GM18520 (cell line): Measurements from ENCODE around the gene SERPINB12.
A peak's percentile ranks its signal among the peaks of the same experiment; 100 is the strongest.

Experiments used
- ATAC-seq: cut with Tn5 transposase; IDR thresholded peaks from one replicate; pipeline ENCODE4 v1.9.1; 2021; ENCODE audit not compliant: unreplicated experiment

Gene SERPINB12, protein sequence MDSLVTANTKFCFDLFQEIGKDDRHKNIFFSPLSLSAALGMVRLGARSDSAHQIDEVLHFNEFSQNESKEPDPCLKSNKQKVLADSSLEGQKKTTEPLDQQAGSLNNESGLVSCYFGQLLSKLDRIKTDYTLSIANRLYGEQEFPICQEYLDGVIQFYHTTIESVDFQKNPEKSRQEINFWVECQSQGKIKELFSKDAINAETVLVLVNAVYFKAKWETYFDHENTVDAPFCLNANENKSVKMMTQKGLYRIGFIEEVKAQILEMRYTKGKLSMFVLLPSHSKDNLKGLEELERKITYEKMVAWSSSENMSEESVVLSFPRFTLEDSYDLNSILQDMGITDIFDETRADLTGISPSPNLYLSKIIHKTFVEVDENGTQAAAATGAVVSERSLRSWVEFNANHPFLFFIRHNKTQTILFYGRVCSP

DNA sequence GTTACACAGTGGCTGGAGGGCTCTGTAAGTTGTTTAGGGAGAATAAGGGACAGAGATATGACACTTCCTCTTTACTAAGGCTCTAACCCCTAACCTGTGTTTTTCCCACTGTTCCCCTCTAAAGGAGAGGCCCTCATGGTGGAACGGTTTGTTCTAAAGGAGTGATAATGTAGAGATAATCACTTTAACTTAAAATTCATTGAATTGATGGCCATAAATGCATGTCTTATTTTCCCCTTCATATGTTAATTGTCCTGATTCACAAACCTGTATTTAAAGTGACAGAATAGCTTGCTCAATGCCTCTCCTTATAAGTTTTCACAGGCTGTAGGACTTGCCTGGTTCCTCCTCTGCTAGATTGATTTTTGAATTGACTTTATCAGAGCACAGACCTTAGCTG is at the start of gene SERPINB12:
TSS of gene SERPINB12 (plus strand) at position 301 of the 400 bp plus-strand sequence. CDS start 13,791 bp downstream, outside the sequence.
- ATAC-seq = no peak

DNA sequence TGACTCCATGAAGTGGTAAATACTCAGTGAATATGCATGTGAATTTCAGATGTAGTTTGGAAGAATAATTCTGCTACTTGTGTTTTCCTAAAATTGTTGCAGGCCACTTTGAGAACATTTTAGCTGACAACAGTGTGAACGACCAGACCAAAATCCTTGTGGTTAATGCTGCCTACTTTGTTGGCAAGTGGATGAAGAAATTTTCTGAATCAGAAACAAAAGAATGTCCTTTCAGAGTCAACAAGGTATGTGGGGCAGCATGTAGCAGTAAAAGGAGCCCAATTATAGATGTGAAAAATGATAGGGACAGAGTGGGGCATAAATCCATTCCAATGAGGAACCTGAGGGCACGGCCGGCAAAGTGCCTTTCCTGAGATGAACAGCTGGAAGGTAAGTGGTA is 49.3 kb upstream of the SERPINB12 start:
- no peak for ATAC-seq

DNA sequence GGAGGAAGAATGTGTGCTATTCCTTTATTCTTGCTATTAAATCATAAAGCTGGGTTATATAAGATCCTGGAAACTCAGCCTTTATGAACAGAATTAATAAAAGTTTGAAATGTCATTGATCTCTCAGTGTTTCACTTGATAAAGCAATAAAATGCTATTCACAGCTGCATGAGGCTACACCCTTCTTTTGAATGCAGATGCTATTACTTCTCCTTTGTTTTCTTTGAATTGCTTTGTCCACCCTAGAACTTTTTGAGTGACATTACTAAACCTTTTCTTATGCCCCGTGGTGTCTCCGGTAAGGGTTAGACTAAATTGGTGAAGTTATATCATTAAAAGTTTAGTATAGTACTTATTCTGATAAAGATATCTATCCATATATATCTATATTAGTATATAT is 46.5 kb upstream of the SERPINB12 start:
- no peak for ATAC-seq

DNA sequence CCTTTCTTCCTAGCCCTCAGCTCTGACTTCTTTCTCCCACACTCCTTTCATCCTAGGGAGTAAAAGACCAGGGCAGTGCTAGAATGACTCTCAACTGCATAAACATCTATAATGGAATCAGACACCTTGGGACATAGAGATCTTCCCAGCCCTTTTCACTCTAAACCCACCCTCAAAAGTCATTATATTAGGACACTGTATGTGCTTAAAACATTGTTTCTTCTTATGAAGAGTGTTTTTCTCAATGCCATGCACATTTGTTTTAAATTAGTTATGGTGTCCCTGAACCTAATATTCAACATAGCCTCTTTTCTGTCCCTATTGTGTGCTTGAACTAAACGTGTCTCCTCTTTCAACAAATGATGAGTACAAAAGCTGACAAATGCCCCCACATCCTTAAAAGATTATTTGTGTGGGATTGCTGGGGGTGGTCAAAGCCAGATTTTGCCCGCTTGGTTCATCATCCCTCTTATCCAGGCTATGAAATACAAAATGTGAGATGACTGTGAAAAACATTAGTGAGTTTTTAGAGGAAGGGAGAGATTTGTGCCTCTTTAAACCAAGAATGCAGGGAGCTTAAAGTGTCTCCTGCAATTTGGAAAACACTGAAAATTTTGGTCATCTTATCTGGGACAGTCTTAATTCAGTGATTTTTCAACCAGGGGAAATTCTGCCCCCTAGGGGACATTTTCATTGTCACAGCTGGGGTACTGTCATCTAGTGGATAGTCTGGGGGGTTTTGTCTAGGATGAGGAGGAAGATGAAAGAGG is 36.4 kb upstream of the SERPINB12 start:
- no peak for ATAC-seq

DNA sequence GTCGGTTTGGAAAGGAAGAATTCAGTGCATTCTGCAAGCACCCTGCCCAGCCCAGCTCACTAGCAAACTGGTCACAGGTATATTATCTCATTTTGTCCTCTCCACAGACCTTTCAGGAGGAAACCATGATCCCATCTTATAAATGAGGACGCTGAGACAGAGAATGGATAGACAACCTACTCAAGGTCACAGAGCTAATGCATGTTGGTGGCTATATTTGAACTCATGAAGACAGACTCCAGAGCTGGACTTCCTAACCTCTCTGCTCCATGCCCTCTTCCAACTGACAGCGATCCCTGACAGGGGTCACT is 35.9 kb upstream of the SERPINB12 start:
- no peak for ATAC-seq

DNA sequence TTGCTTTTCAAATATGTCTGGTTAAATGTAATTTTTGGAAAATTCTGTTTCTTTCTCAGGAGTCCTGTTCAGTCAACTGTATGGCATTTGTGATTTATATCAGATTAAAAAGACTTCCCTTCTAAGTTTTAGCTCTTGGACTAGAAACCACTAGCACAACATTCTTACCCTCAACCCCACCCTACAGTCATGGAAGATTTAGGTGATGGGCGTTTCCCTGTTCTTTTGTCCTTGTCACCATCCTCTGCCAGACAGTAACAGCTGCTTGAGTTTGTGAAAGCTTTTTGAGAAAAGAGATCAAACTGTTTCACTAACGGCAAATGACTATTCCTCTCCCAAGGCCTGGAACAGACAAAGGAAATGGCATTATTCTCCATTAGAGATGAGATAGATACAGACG is 33.6 kb upstream of the SERPINB12 start:
- ATAC-seq = no peak

DNA sequence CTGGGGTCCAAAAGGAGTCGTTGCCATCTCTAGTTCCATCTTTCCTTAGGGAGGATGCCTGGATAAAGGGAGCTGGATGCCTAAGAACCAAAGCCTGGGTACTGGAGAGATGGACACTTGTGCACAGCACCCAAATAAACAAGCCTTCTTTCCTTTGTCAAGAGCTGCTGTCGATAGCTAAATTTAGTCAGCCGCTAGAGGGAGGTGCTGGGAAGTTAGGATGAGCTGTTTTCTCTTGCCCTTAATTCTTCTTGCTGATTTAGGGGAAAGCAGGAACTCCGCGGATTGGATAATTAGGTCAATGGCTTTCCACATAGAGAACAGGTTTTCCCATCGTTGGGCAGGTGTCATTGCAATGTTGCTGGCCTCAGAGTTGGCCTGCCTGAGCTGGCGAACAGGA is 30.9 kb upstream of the SERPINB12 start:
- no peak for ATAC-seq

DNA sequence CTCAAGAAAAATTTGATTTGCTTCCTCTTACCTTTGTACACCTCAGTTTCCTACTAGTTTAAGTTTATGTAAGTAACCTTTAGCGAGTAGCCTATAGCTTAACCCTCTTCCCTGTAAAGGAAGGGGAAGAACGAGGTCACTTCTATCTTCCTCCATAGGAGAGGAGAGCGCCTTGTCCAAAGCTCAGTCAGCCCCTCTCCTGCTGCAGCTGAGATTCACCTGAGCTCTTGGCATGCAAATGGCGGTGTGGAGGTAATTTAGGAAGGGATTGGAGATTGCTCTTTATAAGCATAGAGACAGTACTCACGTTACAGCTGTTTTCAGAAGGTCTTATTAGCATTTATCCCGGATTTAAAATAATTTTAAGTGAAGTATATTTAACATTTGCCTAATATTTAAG is 27.8 kb upstream of the SERPINB12 start:
- ATAC-seq = no peak

DNA sequence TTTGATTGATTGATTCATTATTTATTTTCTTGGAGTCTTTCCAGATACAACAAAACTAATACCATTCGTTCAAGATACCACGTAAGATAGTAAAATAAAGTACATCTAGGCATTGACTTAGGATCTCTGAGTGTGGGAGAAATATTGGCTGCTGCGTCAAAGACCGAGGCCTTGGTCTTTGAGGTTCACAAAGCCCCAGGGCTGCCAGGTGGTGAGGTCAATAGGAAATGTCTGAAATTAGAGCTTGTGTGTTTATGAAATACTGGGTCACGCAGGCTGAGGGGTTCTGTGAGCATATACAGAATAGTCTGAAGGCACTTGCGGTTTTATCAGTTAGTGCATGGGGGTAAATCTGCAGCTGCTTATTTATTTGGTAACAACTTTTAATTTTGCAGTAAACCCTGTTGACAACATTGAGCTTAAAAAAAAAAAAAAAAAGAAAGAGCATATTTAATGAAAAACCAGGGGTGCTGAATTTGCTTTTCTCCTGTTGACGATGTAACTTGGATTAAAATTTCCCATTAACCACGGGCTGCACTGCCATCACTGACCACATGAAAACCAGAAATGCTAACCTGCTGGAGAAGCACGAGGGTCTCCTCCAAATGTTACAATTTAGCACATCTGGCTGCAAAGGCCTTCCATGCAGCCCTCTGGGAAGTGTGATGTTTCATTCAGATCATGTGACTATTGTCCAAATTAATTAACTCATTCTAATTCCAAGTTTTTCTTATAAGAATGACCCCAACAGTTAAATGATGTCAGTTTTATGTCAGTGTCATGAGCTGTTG is 27.1 kb upstream of the SERPINB12 start:
- ATAC-seq = no peak

DNA sequence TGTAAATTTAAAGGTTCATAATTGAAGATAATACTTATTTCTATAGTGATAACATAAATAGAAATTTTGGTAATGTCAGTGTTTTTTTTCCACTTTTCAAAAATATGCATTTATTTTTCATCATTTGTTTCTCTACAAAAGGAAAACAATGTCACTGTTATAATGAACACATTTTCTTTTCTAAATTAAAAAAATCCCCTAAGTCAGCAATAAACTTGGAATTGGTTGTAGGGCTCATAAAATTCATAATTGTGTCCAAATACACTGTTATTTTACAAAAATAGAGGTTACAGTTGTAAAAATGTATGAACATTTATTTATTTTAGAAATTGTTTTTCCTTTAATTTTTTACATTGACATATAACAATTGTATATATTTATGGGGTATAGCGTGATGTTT is 26.4 kb upstream of the SERPINB12 start:
- ATAC-seq = no peak

DNA sequence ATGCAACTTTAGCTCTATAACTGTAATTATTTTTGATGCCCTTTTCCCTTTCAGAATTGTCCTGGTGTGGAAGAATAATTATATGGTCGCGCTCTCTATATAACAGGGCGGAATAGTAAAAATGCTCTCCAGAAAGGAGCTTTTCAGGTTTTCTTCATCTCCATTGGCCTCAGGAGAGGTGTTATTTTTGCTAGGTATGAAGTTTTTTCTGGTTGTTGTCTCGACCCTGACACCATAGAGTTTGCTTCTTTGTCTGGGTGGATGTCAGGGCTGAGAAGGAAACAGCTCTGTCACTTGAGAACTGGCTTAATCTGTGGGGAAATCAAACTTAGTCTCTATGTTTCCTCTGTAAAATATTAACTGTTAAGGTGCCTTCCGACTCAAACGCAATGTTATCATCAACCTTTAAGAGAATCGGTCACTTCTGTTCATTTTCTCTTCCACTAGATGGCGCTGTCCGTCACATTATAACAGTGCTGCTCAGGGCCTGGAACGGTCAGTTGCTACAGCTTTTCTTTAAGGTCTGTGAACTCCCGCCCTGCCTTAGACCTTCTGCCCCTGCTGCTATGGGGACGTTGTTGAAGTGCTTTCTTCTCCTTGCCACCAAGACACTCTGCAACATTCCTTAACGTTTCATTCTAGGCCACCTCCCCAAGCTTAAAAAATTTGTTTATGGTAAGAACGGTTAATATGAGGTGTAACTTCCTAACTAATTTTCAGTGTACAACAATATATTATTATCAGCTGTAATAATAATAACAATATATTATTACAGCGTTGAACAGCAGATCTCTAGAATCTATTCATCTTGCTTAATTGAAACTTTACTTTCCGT is 23.8 kb upstream of the SERPINB12 start:
- ATAC-seq = peak; percentile 75

DNA sequence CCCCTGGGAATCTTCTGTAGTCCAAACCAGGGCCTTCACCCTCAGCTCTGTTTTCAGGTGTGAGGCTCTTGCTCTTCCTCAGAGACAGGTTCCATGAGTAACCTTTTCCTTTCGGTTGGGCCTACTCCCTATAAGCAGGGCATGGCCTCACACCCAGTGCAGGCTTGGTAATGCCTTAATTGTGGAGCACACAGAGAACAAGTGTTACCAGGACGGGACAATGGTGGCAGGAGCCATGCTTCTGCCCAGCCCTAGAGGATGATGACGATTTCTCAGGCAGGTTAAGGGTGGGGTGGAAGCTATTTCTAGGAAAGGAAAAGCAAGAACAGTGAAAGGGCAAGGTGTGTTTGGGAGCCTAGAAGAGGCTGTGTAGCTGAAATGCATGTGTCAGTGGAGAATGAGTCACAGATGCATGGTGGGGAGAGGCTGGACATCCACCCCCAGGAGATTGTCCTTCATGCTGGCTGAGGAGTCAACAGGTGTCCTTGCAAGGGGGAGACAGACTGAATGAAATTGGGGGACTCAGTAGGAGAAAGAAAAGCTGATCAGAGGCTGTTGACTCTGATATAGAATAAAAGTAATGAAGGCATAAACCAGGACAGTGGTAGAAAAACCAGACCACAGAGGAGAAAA is 22.0 kb upstream of the SERPINB12 start:
- ATAC-seq = no peak

DNA sequence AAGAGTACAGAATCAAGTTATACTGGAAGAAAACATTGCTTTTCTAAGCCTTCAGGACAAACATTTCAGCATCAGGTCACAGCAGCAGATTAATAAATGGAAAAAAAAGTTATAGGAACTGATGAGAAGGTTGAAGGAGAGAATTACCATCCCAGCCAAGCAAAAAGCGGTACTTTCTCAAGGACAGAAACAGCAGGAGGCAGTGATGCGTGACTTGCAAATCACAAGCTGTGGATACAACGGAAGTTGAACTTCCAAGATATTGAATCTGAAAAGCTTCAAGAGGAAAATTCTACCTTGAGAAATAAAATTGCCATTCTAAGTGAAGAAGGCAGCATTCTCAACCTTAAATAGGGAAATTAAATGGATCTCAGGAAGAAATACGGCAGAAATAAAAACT is 18.5 kb upstream of the SERPINB12 start:
- ATAC-seq = no peak

DNA sequence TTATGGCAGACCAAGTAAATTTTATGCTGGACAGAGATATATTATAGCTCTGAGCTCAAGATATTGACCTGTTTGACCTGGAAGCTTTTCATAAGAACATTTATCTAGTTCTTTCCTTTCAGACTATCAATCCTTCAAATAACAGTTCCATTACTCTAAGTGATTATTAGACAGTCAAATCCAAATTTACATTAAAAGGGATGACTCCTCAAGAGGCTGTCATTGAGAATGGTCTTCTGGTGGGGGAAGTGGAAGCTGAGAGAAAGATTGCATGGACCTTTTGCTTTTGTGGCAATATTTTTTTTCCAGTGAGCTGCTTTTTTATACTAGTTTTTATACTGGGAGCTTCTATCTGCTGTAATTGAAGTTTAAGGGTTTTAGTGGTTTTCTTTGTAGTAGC is 14.9 kb upstream of the SERPINB12 start:
- ATAC-seq = no peak

DNA sequence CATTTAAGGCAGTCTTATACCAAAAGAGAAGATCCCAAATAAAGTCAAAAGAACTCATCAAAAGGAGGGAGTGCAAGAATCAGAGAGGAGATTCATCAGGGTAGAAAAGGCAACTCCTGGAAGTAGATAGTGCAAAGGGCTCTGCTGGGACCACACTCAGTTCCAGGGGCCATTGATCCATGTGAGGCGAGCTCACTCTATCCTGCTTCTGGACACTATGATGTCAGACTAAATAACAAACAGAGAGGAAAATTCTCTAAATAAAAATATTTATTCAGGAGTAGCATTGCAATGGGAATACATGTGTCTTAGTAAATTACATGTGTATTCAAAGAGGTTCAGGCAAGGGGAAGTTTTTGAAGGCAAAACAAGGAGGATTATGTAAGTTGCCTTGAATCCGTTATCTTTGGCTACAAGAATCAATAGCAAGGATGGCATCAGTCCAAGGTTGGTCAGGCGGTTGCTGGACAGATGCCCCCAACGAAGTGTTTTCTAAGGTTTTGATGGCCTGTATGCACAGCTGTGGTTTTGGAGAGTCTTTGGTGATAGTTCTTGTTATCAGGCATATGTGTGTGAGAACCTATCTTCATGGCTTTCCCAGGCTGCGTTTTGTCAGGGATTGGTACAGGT is 13.2 kb upstream of the SERPINB12 start:
- no peak for ATAC-seq

DNA sequence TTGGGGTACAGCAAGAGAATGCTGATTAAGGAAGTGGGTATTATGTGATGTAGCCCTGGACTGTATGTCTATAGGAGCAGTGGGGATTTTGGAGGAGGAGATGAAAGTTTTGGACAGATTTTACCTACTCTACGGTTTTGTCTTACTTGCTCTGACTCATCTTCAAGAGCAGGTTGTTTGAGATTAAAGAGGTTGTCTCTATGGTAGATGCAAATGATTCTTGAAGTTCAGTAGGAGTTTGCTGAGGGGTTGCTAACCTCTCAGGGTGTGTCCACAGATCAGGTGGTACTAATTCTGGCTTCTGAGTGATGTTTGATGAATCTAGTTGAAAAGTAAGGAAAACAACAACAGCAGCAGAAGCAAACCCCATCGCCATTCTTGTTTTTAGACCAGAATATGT is 9.7 kb upstream of the SERPINB12 start:
- ATAC-seq = no peak

DNA sequence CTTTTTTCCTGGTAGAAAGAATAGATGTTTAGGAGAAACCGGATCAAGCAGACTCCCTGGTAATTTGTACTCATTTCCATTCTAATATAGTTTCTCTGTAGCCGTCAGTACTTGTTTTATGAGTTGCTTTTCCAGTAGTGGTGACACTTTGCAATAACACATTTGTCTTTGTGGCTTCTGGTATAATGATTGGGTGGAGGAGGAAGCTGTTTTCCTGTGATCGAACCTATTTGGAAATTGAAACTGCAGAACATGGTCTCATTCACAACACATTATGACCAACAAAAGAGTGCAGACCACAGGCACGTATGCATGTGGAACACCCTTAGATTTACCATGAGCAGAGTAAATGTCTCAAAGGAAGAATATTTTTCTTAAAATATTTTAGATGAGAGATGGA is 7.6 kb upstream of the SERPINB12 start:
- peak; percentile 39 for ATAC-seq

DNA sequence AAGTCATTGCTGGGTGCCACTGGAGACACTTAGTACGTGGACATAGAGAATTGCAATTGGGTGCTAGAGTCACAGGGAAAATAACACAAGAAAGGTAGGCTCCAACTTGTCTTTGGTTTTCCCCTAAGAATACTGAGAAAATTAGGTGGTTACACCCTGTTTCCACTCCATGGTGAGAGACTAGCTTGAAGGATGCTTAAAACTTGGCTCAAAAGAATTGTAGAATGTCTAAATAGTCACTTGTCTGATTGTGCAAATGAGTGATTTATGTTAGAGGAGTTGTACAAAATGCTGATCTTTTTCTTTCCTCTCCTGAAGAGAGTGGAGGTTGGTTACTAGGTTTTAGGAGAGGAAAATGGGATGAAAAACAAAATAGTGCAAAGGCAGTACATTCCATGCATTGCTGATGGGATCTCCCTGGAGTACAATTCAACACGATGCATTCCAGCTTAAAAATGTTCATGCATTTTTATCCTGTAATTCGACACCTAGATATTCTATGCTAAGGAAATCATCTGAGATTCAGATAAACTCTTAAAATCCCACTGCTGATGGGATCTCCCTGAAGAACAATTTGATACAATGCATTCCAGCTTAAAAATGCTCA is 2.2 kb upstream of the SERPINB12 start:
- no peak for ATAC-seq

DNA sequence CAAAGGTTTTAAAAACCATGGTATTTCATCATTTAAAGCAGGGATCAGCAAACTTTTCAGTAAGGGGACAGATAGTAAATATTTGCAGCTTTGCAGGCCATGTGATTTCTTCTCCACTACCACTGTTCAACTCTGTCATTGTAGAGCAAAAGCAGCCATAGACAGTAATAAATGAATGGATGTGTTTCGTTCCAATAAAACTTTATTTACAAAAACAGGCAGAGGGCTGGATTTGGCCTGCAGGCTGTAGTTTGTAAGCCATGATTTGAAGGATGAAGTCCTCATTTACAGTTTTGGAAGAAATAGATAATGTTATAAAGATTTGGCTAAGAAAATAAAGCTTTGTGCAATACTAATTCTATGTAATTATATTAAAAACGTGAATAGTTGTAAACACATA is 1.8 kb downstream of the SERPINB12 start:
- ATAC-seq = no peak
